ENCODE results near the gene FRMD3. TPM values are rescaled to one million over a fixed set of nuclear protein-coding genes. Genes with fewer than 3 reads are reported as not detected.

FRMD3 gene
- total and polyA plus RNA-seq, 4 donors: 0.16 to 0.75 (median 0.48) TPM

GRCh38 chr9:83330207-83331196 lies 207.7 kb downstream of the FRMD3 start:
- no peak overlapping the region for H3K27ac ChIP-seq (ENCODE audit: low read depth in 1 of 2, low read length in 2 of 2)
- H3K9ac ChIP-seq (ENCODE audit: low read depth in 1 of 2, low read length in 2 of 2): no peak overlapping the region
- whole genome bisulfite sequencing: 97% methylated on average over 8 of the region's 8 CpGs
- H3K27me3 ChIP-seq (ENCODE audit: control insufficient read depth in 4 of 4, insufficient read depth in 4 of 4, low read length in 3 of 4): no peaks in the 10 kb centered on the region
- no peak overlapping the region for H3K4me3 ChIP-seq (ENCODE audit: low read depth in 1 of 3, low read length in 3 of 3)
- no peaks in the 10 kb centered on the region for H3K9me3 ChIP-seq (ENCODE audit: control insufficient read depth in 4 of 4, low read length in 3 of 4)
- H3K36me3 ChIP-seq (ENCODE audit: control insufficient read depth in 4 of 4, insufficient read depth in 3 of 4, low read depth in 1 of 4, low read length in 3 of 4): no peaks in the 10 kb centered on the region
- no peak for DNase-seq (ENCODE audit: low spot score)
- H3K4me1 ChIP-seq (ENCODE audit: control insufficient read depth in 4 of 4, insufficient read depth in 4 of 4, low read length in 3 of 4): no peaks in the 10 kb centered on the region
- TF ChIP-seq MAX (IDR thresholded peaks at IDR 0.05): no peak
- TF ChIP-seq REST (IDR thresholded peaks at IDR 0.05): no peak
- TF ChIP-seq RXRA (IDR thresholded peaks at IDR 0.05): no peak
- no peak for TF ChIP-seq EGR1 (IDR thresholded peaks at IDR 0.05; ENCODE audit: low read depth in 2 of 2)
- TF ChIP-seq TAF1 (conservative IDR thresholded peaks at IDR 0.05): no peak
- TF ChIP-seq HNF4G (IDR thresholded peaks at IDR 0.05): no peak

GRCh38 chr9:83327750-83328622 lies 210.2 kb downstream of the FRMD3 start:
- Histone ChIP-seq H3K27ac (ENCODE audit: low read depth in 1 of 2, low read length in 2 of 2) (no peak overlapping the region), H3K4me1 (ENCODE audit: control insufficient read depth in 4 of 4, insufficient read depth in 4 of 4, low read length in 3 of 4) (no peaks in the 10 kb centered on the region), H3K9me3 (ENCODE audit: control insufficient read depth in 4 of 4, low read length in 3 of 4) (no peaks in the 10 kb centered on the region), H3K9ac (ENCODE audit: low read depth in 1 of 2, low read length in 2 of 2) (no peak overlapping the region), H3K4me3 (ENCODE audit: low read depth in 1 of 3, low read length in 3 of 3) (no peak overlapping the region), H3K36me3 (ENCODE audit: control insufficient read depth in 4 of 4, insufficient read depth in 3 of 4, low read depth in 1 of 4, low read length in 3 of 4) (no peaks in the 10 kb centered on the region), H3K27me3 (ENCODE audit: control insufficient read depth in 4 of 4, insufficient read depth in 4 of 4, low read length in 3 of 4) (no peaks in the 10 kb centered on the region)
- 70% methylated on average over 6 of the region's 6 CpGs for WGBS
- no peak for DNase-seq (ENCODE audit: low spot score)
- TF ChIP-seq JUND (IDR thresholded peaks at IDR 0.05) (no peak), RXRA (IDR thresholded peaks at IDR 0.05) (no peak), MAX (IDR thresholded peaks at IDR 0.05) (no peak), ZBTB33 (IDR thresholded peaks at IDR 0.05) (no peak), YY1 (IDR thresholded peaks at IDR 0.05) (no peak), FOXA1 (IDR thresholded peaks at IDR 0.05) (no peak), GABPA (IDR thresholded peaks at IDR 0.05 in 1 of 2, conservative IDR thresholded peaks at IDR 0.05 in 1 of 2) (no peak)
